Ovary (tissue), 9 donors: ENCODE data around the gene NAALADL2. TPM values are rescaled to one million over a fixed set of nuclear protein-coding genes. Genes with fewer than 3 reads are reported as not detected.

Experiments
- DNase-seq, 5 donors: peaks; one replicate each; pipeline ENCODE4 v3.0.0-alpha.2; 2019 to 2020
- H3K27ac ChIP-seq, 2 donors: fragments of 200-600 bp; one replicate each; pipeline versions ENCODE4 v1.5.1 to v1.8.0; 2019 to 2022
- H3K27me3 ChIP-seq: fragments of 200-600 bp; one replicate; pipeline ENCODE4 v1.8.0; 2022
- H3K36me3 ChIP-seq: fragments of 200-600 bp; sonication (generic); one replicate; pipeline ENCODE4 v1.5.1; 2019
- H3K4me1 ChIP-seq: one replicate; pipeline ENCODE4 v1.8.1; 2013; ENCODE audit warnings: mild to moderate bottlenecking, moderate library complexity; ENCODE audit not compliant: insufficient read depth
- H3K4me3 ChIP-seq: fragments of 200-600 bp; sonication (generic); one replicate; pipeline ENCODE4 v1.5.1; 2017
- H3K9me3 ChIP-seq, 2 donors: fragments of 200-600 bp in 1 of 2; sonication (generic) in 1 of 2; one replicate each; pipeline versions ENCODE4 v1.5.1 to v1.8.1; 2013 to 2019; ENCODE audit warnings: mild to moderate bottlenecking in 1 of 2, moderate library complexity in 1 of 2
- EP300 ChIP-seq: sonication (generic); formaldehyde crosslinking; IDR thresholded peaks from one replicate; pipeline ENCODE4 v1.6.1; 2017; ENCODE audit warnings: antibody characterized with exemption
- POLR2A ChIP-seq: fragments of 450-650 bp; IDR thresholded peaks from one replicate; pipeline ENCODE4 v1.6.1; 2017; ENCODE audit warnings: antibody characterized with exemption, mild to moderate bottlenecking, moderate library complexity
- WGBS, 3 donors: extraction: QIAGEN DNeasy Blood & Tissue Kit in 1 of 3; methylation state at CpG; one replicate each; pipeline versions ENCODE4 v1.1.5 to v1.1.7; 2013 to 2017; 5-methylcytosine and 5-hydroxymethylcytosine counted together
- intact Hi-C, 4 donors: fragments of 100-400 bp; cut with DNase I; formaldehyde crosslinking; loops; one replicate each; pipeline versions ENCODE4 v1.11.0 to v1.15.1; 2022 to 2023
- polyA plus RNA-seq, 2 donors: library from polyadenylated mRNA; stranded (reverse); fragments of 200-250 nt in 1 of 2; fragments of 350-450 nt in 1 of 2; fragmentation: Illumina TruSeq in 1 of 2; extraction: RNeasy Lipid Tissue Mini Kit (QIAGEN cat#74804) in 1 of 2; gene quantifications; one replicate each; pipeline ENCODE4 v1.2.3, GENCODE V29; 2013 to 2014
- total RNA-seq, 7 donors: library from RNA; depleted of rRNA in 2 of 7; stranded (reverse); fragments of >200 nt in 2 of 7; fragmentation: NEBNext Ultra II Directional in 3 of 7; extraction: Animal tissue kit (Norgen Biotek cat#: 25700) in 3 of 7; gene quantifications; one replicate each; pipeline versions ENCODE4 v1.1.0 to v1.2.4, GENCODE V29; 2016 to 2023
- TF ChIP-seq, protein P1 (sequence below), 3 donors: fragments of 450-650 bp in 2 of 3; fragments of 200-600 bp in 1 of 3; IDR thresholded peaks; one replicate each; pipeline versions ENCODE4 v1.5.1 to v1.8.0; 2016 to 2022; ENCODE audit warnings: antibody characterized with exemption in 3 of 3, mild to moderate bottlenecking in 1 of 3
- donor health status: DM: no; HTN: no; CAD: no; lungs with moderate emphysema.
- donor health status: DM: no; HTN: no; CAD: no.
- donor health status: Bipolar disorder and iron deficiency.
- donor health status: DM: yes; HTN: yes; CAD: no.
- donor health status: DM: no; HTN: no; CAD: no.
- donor health status: DM: yes; HTN: yes; CAD: no.

The NAALADL2 gene
- total and polyA plus RNA-seq, 9 donors = 2.3 to 29.3 (median 15.2) TPM

DNA sequence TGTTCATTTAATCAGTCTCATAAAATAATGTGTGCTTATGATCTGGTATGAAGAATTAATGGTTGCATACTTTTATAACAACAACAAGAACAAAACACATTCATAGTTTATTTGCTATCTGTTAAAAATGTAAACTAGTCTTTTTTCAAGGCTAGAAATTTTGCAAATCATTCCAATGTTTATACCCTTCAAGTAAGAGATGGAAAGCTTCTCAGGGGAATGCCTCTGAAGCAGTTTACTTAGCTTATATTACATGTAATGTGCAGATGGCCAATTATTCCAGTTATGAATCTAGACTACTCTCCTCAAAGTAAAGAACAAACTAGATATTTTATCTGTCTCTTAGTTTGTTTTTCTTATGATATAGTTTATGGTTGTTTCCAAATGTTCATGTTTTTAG lies 575.4 kb downstream of the NAALADL2 start:
- TF ChIP-seq POLR2A (no peak), EP300 (no peak)
- no peaks in the 10 kb centered on the region for H3K36me3 ChIP-seq
- DNase-seq = no peak
- intact Hi-C loops = no loop called here
- no peak overlapping the region for H3K4me3 ChIP-seq
- H3K27ac ChIP-seq = no peak overlapping the region
- H3K27me3 ChIP-seq = no peaks in the 10 kb centered on the region
- H3K4me1 ChIP-seq = peaks cover 2% of the 10 kb centered on the region
- H3K9me3 ChIP-seq = no peaks in the 10 kb centered on the region

GRCh38 chr3:175443682-175444081 lies 584.5 kb downstream of the NAALADL2 start:
- no peaks in the 10 kb centered on the region for H3K9me3 ChIP-seq
- no peaks in the 10 kb centered on the region for H3K4me1 ChIP-seq
- WGBS, 3 donors = 92 to 94% (median 93%) methylated on average over 3 of the region's 3 CpGs
- intact Hi-C loops = no loop called here
- H3K4me3 ChIP-seq = no peak overlapping the region
- H3K27me3 ChIP-seq = no peaks in the 10 kb centered on the region
- no peaks in the 10 kb centered on the region for H3K36me3 ChIP-seq
- no peak overlapping the region for H3K27ac ChIP-seq
- TF ChIP-seq EP300 (no peak), POLR2A (no peak)
- TF ChIP-seq, protein P1, sequence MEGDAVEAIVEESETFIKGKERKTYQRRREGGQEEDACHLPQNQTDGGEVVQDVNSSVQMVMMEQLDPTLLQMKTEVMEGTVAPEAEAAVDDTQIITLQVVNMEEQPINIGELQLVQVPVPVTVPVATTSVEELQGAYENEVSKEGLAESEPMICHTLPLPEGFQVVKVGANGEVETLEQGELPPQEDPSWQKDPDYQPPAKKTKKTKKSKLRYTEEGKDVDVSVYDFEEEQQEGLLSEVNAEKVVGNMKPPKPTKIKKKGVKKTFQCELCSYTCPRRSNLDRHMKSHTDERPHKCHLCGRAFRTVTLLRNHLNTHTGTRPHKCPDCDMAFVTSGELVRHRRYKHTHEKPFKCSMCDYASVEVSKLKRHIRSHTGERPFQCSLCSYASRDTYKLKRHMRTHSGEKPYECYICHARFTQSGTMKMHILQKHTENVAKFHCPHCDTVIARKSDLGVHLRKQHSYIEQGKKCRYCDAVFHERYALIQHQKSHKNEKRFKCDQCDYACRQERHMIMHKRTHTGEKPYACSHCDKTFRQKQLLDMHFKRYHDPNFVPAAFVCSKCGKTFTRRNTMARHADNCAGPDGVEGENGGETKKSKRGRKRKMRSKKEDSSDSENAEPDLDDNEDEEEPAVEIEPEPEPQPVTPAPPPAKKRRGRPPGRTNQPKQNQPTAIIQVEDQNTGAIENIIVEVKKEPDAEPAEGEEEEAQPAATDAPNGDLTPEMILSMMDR (IDR thresholded peaks at IDR 0.05) = no peak
- DNase-seq = no peak

DNA sequence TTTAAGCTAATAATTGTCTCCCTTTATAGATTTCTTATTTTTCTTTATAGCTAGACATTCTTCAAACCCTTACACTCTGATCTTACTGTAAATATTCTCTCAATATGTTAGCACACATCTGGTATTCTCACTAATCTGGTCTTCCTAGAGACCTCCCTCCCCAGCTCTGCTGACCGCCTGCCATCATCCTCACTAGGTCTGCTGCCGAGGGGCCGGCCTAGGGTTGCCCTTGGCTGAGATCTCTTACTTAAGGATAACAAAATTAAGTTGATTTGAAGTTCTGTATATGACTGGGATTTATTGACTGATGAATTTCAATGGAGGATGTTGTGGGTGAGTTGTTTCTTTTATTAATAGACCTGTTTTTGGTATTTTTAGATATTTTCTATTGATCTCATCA lies 586.6 kb downstream of the NAALADL2 start:
- 95 to 96% (median 96%) methylated on average over 3 of the region's 3 CpGs for WGBS, 3 donors
- DNase-seq = no peak
- H3K4me3 ChIP-seq = no peak overlapping the region
- H3K27me3 ChIP-seq = no peaks in the 10 kb centered on the region
- H3K9me3 ChIP-seq = no peaks in the 10 kb centered on the region
- no peak for TF ChIP-seq POLR2A
- TF ChIP-seq EP300 = no peak
- TF ChIP-seq, protein P1 (IDR thresholded peaks at IDR 0.05) = no peak
- no peak overlapping the region for H3K27ac ChIP-seq
- intact Hi-C loops = no loop called here
- no peaks in the 10 kb centered on the region for H3K36me3 ChIP-seq
- no peaks in the 10 kb centered on the region for H3K4me1 ChIP-seq

DNA sequence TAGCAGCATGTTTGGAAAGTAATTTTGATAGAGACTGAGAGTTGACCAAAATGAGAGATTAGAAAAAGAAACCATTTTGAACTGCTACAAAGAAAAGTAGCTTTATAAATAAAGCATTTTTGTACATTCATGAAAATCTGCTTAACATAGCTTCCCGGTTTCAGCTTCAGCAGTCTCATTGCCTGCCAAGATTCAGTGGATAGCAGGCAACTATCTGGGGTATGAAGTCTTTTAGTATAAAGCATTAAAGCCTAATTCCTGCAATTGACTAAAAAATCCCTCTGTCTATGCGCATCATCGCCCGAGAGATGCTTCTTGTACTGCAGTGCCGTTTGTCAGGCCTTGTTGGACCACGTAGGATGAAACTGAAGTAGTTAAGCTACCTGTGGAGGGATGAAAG lies 588.4 kb downstream of the NAALADL2 start:
- no peaks in the 10 kb centered on the region for H3K27me3 ChIP-seq
- no peaks in the 10 kb centered on the region for H3K36me3 ChIP-seq
- H3K4me1 ChIP-seq = no peaks in the 10 kb centered on the region
- H3K27ac ChIP-seq = no peak overlapping the region
- TF ChIP-seq EP300 (no peak), POLR2A (no peak)
- TF ChIP-seq, protein P1 (IDR thresholded peaks at IDR 0.05) = no peak
- no peak overlapping the region for H3K4me3 ChIP-seq
- DNase-seq = no peak
- WGBS, 3 donors = 83 to 87% (median 84%) methylated on average over 6 of the region's 6 CpGs
- H3K9me3 ChIP-seq = no peaks in the 10 kb centered on the region
- intact Hi-C loops = no loop called here

DNA sequence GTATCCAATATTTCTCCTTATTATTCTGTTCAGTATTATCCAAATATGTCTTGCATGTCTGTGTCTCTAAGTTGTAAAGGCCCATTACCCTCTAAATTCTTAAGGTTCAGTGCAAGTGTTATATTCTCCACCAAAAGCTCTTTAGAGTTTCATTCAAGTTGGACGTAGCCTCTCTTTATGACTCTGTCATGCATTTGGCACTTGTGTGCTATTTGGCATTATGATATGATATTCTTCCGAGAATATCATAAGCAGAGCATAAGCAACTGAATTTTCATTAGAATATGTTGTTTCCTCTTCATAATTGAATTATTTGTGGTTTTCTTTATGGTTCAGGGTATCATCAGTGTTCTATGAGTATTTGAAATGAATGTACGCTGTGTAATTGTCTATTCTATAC lies 594.2 kb downstream of the NAALADL2 start:
- Histone ChIP-seq H3K9me3 (no peaks in the 10 kb centered on the region), H3K36me3 (no peaks in the 10 kb centered on the region), H3K27ac (no peak overlapping the region), H3K4me1 (no peaks in the 10 kb centered on the region), H3K27me3 (no peaks in the 10 kb centered on the region), H3K4me3 (no peak overlapping the region)
- WGBS, 3 donors = 94 to 99% (median 97%) methylated on average over 3 of the region's 3 CpGs
- DNase-seq = no peak
- intact Hi-C loops = no loop called here
- TF ChIP-seq, protein P1 (IDR thresholded peaks at IDR 0.05) = no peak
- TF ChIP-seq POLR2A (no peak), EP300 (no peak)
